Middle frontal gyrus (tissue), 1 donor: ENCODE results near the gene MIF.
"Not testable (repeated sequence)": the region's sequence is repeated elsewhere in the genome, so short reads cannot be mapped to it uniquely, and the experiment has no call there.

ENCODE experiments used
- DNase-seq: peaks from one replicate; pipeline ENCODE4 v3.0.0-alpha.2; 2015; ENCODE audit warnings: low spot score; ENCODE audit errors: extremely low spot score

MIF gene

DNA sequence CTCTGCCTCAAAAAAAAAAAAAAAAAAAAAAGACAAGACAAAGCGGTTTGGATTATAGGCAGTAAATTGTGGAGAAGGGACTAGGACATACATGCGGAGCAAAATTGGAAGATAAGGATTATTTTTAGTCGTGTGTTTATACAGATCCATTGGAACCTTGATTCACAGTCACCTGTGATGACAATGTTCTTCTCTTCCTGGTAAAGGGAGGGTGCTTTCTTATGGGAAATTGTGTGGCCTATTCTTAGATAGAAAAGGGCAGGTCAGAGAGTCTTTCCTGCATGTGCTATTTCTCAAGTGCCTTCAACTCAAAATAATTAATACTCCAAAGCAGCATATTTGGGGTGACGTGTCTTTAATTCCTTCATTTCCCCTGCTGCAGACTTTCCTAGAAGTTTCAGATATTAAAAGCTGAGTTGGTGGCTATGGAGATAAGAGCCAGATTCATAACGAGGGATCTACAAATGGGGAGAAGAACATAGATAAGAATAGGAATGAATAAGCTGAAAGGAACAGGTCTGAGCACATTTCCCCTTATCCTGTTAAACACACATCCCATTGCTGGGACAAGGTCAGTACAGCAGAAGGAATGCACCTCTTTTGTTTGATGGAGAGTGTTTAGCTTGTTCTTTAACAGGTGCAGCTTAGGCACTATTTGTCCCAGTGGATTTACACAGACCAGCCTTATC lies 44.3 kb downstream of the MIF start:
- no peak for DNase-seq

DNA sequence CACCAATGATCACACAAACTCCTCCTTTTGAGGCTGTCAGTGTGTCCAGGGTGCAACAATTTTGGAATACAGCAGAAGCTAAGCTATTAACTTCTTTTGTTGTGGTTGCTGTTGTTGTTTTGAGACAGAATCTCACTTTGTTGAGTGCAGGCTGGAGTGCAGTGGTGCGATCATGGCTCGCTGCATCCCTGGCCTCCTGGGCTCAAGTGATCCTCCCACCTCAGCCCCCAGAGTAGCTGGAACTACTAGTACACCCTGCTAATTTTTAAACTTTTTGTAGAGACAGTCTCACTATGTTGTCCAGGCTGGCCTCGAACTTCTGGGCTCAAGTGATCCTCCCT lies 44.8 kb downstream of the MIF start:
- no peak for DNase-seq

- not testable (repeated sequence) for DNase-seq
Observed at GRCh38 chr22:23940166-23940565, 46.0 kb downstream of the MIF start.
